GM21381 (cell line): ENCODE data around the gene ITGA3.
A peak's percentile ranks its signal among the peaks of the same experiment; 100 is the strongest.

Experiments used
- ATAC-seq: cut with Tn5 transposase; IDR thresholded peaks from one replicate; pipeline ENCODE4 v1.9.1; 2021; ENCODE audit warnings: mild to moderate bottlenecking, moderate library complexity; ENCODE audit not compliant: unreplicated experiment

The ITGA3 gene

DNA sequence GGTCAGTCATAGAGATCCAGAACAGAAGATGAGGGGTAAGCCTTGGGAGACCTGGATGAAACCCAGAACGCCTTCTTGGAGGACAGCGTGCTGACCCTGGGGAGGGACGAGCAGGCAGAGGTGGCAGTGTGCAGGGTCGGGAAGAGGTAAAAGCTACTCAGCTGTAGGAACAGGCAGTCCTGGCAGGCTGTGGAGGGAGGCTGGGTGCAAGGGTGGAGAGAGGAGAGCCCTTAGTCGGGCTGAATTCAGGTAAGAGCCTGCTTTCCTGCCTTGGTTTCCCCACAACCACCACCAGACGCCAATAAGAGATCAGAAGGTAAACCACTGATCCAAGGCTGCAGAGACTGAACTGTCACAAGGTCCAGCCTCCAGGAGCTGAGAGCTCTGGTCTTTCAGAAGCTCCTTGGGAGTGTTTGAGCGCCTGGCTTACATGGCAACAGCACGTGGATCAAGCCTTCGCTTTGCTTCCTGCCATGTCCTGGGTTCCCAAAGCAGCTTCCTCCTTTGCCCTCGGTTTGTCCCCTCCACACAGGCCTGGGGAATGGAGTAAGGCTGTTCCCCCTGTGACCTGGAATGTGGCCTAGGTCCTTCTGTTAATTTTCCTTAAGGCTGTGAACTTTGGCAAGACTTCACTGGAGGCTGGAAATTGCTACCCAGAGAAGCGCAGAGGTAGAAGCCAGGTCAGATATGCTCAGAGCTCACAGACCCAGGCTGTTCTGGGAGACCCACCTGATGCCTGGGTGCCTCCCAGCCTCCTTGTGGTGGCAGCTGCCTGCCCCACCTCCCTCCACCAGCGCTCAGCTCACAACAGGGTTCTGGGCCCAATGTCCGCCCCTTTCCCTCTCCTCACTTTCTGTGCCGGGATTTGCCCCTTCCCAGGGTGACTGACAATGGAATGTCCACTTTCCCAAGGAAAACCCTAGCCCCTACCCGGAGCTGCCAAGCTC is 35.3 kb downstream of the ITGA3 start:
- no peak for ATAC-seq

- ATAC-seq = no peak
Observed at GRCh38 chr17:50091918-50092285, 36.0 kb downstream of the ITGA3 start.

GRCh38 chr17:50093246-50093645 is 37.3 kb downstream of the ITGA3 start:
- ATAC-seq = no peak

- no peak for ATAC-seq
Observed at GRCh38 chr17:50093807-50094206, 37.9 kb downstream of the ITGA3 start.

DNA sequence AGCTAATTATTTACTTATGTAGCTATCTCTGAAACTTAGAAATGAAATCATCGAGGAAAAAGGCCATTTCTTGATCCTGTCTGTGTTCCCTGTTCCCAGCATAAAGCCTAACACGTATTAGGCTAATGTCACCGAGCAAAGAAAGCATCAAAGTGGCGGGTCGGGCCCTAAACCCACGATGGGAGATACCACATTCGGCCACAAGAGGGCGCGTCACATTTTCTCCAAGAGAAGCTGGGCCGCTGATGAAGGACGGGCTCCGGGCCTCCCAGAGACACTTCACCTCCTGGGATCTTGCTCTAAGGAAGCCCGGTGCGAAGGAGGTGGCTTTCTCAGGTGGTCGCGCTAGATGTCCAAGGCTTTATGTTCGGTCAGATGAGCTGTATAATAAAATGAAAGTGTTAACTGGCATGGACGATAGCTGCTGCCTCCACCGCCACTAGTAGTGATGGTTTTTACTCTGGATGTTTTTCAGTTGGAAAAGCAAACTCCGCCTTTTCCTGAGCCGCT is 38.4 kb downstream of the ITGA3 start:
- no peak for ATAC-seq

- ATAC-seq = peak; percentile 87
Observed at GRCh38 chr17:50094753-50095619, 39.1 kb downstream of the ITGA3 start, which contains the start of gene PDK2. TSS of gene PDK2 (plus strand) at chr17:50095351. CDS start at chr17:50095436, 85 bp downstream.

DNA sequence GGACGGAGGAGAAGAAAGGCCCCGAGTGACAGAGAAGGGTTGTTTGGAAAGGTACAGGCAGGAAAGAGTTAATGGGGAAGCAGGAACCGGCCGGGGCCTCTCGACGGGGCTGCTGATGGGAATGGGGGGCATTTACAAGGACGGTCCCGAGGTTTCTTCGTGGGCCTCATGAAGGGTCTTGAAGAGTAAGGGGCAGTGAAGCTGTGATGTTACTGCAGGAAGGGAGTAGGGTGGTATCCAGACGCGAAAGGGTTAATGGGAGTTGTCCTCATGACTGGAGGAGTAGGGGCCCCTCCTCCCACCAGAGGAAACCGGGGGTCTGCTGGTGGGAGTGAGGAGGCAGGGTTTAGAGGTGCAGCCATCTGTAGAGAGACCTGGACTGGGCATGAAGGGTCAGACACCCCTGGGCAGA is 39.7 kb downstream of the ITGA3 start:
- no peak for ATAC-seq

DNA sequence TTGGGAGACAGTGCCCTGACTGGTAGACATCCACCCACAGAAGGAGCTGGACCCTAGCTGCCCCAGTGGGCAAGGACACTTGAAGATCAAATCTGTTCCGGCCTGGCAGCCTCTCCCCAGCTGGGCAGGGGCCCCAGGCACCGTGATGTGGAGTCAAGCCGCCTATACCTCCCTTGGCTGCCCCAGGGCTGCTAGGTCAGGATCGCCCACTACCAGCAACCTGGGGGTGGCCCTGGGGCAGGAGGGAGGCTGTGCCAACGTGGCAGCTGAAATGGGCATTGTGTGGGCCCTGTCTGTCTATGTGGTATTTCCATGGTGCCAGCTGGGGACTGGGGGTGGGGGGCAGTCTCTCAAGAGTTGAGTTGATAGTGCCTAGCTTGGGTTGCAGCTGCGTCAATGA is 40.2 kb downstream of the ITGA3 start:
- ATAC-seq = no peak

DNA sequence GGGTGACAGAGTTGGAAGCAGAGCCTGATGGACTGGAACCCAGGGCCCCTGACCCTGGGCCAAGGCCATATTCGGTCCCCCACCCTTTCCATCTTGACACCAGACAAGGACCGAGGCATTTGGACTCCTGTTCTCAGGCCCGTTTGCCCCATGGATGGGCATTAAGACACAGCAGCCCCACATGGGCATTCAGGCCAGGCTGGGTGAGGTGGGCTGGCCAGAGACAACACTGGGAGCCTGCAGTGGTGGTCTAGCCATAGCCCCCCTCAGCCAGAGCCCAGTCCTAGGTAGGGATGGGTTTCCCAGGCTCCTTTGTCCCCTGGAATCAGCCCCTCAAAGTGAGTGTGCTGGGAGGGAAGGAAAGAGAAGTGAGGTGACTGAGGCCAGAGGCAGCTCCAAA is 40.8 kb downstream of the ITGA3 start:
- ATAC-seq = no peak

- no peak for ATAC-seq
Observed at GRCh38 chr17:50097455-50097854, 41.5 kb downstream of the ITGA3 start.

DNA sequence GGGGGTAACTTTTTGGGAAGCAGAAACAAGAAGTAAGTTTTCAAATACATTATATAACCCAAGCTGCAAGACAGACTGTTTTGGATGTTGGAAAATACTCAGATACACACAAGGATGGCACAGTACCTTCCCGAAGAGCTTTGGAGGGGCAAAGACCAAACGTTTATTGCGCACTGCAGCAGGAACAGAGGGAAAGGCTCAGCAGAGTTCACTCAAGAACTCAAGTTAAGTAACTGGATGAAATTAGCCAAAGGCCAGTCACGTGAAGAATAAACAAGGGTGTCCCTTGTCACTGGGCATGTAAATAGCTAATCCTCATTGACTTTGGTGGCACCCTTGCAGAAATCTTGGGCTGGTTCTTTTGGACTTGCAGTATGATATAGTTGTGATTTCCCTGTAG is 42.0 kb downstream of the ITGA3 start:
- no peak for ATAC-seq

- no peak for ATAC-seq
Observed at GRCh38 chr17:50098583-50098982, 42.7 kb downstream of the ITGA3 start.

- no peak for ATAC-seq
Observed at GRCh38 chr17:50099003-50099402, 43.1 kb downstream of the ITGA3 start.

- no peak for ATAC-seq
Observed at GRCh38 chr17:50100480-50100883, 44.6 kb downstream of the ITGA3 start.

GRCh38 chr17:50100921-50101345 is 45.0 kb downstream of the ITGA3 start:
- ATAC-seq = no peak

GRCh38 chr17:50101346-50102163 is 45.6 kb downstream of the ITGA3 start:
- no peak for ATAC-seq

GRCh38 chr17:50102164-50102991 is 46.5 kb downstream of the ITGA3 start:
- no peak for ATAC-seq

DNA sequence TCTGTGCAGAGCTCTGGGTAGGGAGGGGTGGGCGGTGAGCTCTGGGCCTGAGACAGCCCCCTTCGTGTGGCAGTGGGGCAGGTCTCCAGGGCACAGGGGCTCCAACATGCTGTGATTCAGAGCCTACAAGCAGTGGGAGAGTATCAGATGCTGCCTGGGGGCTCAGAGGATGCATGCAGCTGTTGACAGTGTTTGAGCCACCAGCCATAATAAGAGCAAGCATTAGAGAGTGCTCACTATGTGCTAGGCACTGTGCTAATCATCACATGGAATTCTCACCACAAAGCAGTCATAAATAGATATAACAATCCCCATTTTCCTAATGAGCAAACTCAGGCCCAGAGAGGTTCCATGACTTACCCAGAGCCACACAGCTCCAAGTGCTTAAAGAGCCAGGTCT is 47.3 kb downstream of the ITGA3 start:
- ATAC-seq = no peak

DNA sequence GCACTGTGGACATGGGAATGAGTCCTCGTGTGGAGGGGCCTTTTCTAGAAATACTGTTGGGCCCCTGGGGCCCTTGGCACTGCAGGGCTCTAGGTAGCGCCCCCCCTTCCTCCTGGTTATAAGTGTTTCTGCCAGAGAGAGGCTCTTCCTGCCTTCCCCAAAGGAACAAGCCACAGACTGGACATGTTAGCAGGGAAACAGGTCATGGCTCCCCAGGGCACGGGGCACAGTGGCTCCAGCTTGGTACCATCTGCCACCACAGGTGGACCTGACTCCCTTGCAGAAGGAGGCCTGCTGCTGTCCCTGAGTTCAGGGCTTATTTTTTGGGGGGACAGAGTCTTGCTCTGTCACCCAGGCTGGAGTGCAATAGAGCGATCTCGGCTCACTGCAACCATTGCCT is 48.0 kb downstream of the ITGA3 start:
- ATAC-seq = no peak

GRCh38 chr17:50105811-50106210 is 49.9 kb downstream of the ITGA3 start:
- ATAC-seq = no peak
